NCI-H146 treated with DMSO at 0.1 percent for 48 hours (cell line): Measurements from ENCODE around the gene LRRK1.
A peak's percentile ranks its signal among the peaks of the same experiment; 100 is the strongest.
"Not testable (repeated sequence)": the region's sequence is repeated elsewhere in the genome, so short reads cannot be mapped to it uniquely, and the experiment has no call there.

Source experiments
- DNase-seq: peaks from one replicate; lab custom pipeline; 2025; ENCODE audit not compliant: unreplicated experiment; lab: John Stamatoyannopoulos, UW

Gene LRRK1

GRCh38 chr15:101066501-101067408 lies 147.6 kb downstream of the LRRK1 start:
- DNase-seq, result no peak

- no peak for DNase-seq
Measured at GRCh38 chr15:101067660-101068522, 148.7 kb downstream of the LRRK1 start.

- DNase-seq, result no peak
Measured at GRCh38 chr15:101068523-101068960, 149.4 kb downstream of the LRRK1 start.

GRCh38 chr15:101068961-101069653 lies 149.9 kb downstream of the LRRK1 start:
- no peak for DNase-seq

GRCh38 chr15:101069654-101069973 lies 150.5 kb downstream of the LRRK1 start:
- DNase-seq, result no peak

GRCh38 chr15:101070024-101070423 lies 150.9 kb downstream of the LRRK1 start:
- no peak for DNase-seq

- peak; percentile 2 for DNase-seq
Measured at GRCh38 chr15:101070502-101071273, 151.5 kb downstream of the LRRK1 start.

GRCh38 chr15:101071651-101072050 lies 152.5 kb downstream of the LRRK1 start:
- no peak for DNase-seq

- not testable (repeated sequence) for DNase-seq
Measured at GRCh38 chr15:101072235-101072634, 153.1 kb downstream of the LRRK1 start.

- not testable (repeated sequence) for DNase-seq
Measured at GRCh38 chr15:101077806-101078668, 158.9 kb downstream of the LRRK1 start.

- no peak for DNase-seq
Measured at GRCh38 chr15:101078669-101079323, 159.6 kb downstream of the LRRK1 start.

GRCh38 chr15:101081900-101082299 lies 162.7 kb downstream of the LRRK1 start:
- DNase-seq, result no peak

- no peak for DNase-seq
Measured at GRCh38 chr15:101083336-101084045, 164.3 kb downstream of the LRRK1 start.

- DNase-seq, result no peak
Measured at GRCh38 chr15:101084801-101085200, 165.6 kb downstream of the LRRK1 start.

GRCh38 chr15:101085311-101085700 lies 166.1 kb downstream of the LRRK1 start:
- no peak for DNase-seq

- DNase-seq, result no peak
Measured at GRCh38 chr15:101086394-101087171, 167.4 kb downstream of the LRRK1 start.

- no peak for DNase-seq
Measured at GRCh38 chr15:101087172-101087769, 168.1 kb downstream of the LRRK1 start.
